ENCODE data around the gene ZDHHC22.

ZDHHC22 gene

DNA sequence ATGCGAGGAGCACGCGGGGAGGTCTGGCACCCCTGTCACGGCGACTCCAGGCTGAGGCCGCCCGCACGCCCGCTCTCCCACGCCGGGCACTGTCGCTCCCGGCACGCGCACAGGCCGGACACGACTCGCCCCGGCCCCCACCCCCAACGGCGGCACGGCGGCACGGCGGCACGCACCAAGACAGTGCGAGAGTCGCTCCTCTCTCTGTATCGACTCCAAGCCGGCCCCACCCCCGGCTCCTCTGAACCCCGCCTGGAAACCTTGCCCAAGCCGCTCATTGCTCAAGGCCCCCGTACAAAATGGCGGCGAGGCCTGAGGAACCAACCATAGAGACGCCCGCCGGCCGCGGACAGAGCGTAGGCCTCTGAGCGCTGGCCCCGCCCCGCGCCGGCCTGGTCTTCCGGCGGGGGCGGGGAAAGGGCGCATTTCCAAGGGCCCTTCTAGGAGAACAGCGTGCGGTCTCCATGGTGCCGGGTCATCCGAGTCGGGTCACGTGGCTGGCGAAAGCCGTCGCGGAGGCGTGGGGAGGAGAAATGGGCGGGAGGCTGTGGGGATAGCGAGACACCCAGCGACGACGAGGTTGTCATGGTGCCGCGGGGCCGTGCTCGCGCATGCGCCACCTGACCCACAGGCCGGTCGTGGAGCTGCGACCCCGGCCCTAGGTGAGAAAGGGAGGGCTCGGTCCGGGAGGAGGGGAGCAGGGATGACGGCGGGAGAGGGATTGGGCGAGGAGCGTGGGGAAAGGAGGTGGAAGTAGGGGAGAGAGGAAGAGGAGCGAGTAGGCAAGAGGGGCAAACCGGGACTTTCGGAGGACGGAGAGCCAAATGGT is 43.7 kb downstream of the ZDHHC22 start, which contains the start of gene CIPC:
Gene CIPC (plus strand): TSS at position 559 of the 829 bp plus-strand sequence. CDS start 7,451 bp downstream, outside the sequence.
- DNase-seq (ENCODE audit: insufficient read length, low spot score) (peak; percentile 88), FAIRE-seq (no peak)
- TF ChIP-seq, protein P1, sequence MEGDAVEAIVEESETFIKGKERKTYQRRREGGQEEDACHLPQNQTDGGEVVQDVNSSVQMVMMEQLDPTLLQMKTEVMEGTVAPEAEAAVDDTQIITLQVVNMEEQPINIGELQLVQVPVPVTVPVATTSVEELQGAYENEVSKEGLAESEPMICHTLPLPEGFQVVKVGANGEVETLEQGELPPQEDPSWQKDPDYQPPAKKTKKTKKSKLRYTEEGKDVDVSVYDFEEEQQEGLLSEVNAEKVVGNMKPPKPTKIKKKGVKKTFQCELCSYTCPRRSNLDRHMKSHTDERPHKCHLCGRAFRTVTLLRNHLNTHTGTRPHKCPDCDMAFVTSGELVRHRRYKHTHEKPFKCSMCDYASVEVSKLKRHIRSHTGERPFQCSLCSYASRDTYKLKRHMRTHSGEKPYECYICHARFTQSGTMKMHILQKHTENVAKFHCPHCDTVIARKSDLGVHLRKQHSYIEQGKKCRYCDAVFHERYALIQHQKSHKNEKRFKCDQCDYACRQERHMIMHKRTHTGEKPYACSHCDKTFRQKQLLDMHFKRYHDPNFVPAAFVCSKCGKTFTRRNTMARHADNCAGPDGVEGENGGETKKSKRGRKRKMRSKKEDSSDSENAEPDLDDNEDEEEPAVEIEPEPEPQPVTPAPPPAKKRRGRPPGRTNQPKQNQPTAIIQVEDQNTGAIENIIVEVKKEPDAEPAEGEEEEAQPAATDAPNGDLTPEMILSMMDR (IDR thresholded peaks at IDR 0.05; ENCODE audit: insufficient read depth, missing control alignments) = no peak

DNA sequence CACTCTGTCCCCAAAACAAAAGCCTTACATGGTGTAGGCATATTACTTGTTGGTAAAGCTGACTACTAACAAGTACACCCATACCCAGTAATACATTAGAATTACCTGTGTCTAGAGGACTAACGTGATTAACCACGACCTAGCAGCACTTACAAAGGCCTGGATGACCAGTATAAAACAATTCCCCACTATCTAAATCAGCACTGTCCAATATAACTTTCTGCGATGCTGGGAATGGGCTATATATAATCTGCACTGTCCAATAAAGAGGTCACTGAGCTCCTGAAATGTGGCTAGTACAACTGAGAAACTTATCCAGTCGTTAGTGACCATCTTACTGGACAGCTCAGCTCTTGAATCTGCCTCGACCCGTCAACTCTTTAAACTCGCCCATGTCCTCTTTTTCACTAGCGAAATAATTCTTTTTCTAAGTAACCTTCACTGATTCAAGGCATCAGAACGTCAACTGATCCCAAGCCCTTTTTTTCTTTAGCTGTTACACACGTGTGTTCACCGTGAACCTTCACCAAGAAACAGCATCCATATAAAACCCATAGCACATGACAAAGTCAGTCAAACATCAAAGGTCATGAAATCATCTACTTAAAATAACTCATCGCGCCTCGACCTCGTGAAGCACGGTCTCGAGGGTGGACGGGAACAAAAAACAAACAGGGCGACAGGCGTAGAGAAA is 44.4 kb downstream of the ZDHHC22 start:
- FAIRE-seq (no peak), DNase-seq (ENCODE audit: insufficient read length, low spot score) (no peak)
- TF ChIP-seq, protein P1 (IDR thresholded peaks at IDR 0.05; ENCODE audit: insufficient read depth, missing control alignments) = no peak

DNA sequence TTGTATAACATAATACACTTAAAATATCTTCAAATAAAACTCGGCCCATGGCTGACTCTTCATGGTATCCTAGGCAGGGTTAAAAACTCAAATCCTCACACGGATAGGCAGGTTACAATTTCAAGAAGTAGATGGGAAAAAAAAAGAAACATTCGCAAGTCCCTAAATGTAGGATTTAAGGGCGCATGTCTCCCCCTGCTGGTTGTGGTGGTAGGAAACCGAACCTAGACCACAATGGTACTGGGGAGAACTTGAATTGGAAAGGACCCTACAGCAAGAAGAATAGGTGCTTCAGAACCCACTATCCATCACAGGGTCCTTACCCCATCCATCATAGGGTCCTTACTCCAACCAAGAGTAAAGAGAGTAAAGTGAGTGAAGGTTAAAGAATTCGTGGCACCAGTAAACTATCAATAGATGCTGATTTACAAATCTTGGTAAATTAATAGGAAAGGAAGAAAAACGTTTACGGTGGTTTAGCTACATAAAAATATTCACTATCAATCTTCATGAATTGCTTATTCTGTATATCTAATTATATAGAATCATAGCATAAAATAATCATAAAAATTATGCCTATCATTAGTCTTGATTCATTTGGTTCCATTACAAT is 46.8 kb downstream of the ZDHHC22 start:
- TF ChIP-seq, protein P1 (IDR thresholded peaks at IDR 0.05; ENCODE audit: insufficient read depth, missing control alignments) = peak; percentile 77
- peak; percentile 29 for DNase-seq (ENCODE audit: insufficient read length, low spot score)
- no peak for FAIRE-seq

DNA sequence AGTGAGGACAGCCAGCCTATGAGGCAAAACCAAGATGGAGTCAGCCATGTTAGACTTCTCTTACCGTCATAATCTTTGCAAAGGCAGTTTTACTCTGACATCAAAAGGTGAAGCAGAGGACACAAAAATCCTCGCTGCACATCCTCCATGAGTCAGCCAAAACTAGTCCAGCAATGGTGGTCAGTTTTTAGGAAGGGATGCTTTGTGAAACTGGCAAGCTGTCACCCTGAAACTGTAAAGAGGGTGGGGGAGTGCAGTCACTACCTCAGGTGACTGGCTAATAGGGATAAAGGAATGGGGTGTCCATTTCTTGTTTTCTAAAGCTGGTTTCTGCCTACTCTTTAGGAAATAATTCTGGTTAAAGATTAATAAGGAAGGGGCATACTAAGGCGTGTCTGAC is 48.9 kb downstream of the ZDHHC22 start:
- DNase-seq (ENCODE audit: insufficient read length, low spot score) = no peak
- no peak for FAIRE-seq
- TF ChIP-seq, protein P1 (IDR thresholded peaks at IDR 0.05; ENCODE audit: insufficient read depth, missing control alignments) = no peak

DNA sequence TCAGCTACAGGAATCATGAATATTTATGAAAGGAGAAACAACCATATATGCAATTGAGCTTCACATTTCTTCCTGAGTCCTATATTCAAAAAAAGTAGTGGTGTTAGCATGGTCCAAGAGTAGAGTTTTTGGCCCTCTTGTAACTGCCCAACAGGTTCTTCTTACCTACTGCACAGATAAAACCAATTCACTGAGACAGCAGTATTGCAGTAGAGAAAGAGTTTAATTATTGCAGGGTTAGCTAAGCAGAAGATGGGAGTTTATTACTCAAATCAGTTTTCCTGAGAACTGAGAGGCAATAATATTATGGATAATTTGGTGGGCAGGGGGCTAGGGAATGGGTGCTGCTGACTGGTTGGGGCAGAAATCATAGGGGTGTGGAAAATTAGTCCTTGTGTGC is 50.1 kb downstream of the ZDHHC22 start:
- FAIRE-seq (no peak), DNase-seq (ENCODE audit: insufficient read length, low spot score) (no peak)
- TF ChIP-seq, protein P1 (IDR thresholded peaks at IDR 0.05; ENCODE audit: insufficient read depth, missing control alignments) = no peak

DNA sequence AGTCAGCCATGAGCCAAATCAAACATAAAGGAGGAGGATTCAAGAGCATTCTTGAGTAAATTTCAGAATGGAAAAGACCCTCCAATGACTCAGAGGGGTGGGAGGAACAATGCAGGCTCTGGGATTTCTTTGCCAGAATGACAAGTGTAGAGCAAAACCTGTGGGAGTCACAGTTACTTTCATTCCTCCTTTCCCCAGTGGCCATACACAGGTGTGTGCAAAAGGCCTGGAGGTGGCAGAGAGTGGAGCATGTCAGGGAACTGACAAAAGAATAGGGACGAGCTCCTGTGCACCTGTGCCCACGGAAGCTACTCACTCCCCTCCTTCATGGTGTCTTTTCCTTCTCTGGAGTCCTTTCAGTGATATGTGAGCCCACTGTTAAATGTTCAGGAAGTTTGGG is 52.9 kb downstream of the ZDHHC22 start:
- no peak for DNase-seq (ENCODE audit: insufficient read length, low spot score)
- no peak for FAIRE-seq
- TF ChIP-seq, protein P1 (IDR thresholded peaks at IDR 0.05; ENCODE audit: insufficient read depth, missing control alignments) = no peak

Data from D721Med (cell line).